RCC 7860 (cell line): ENCODE results near the gene NADSYN1.

Source experiments
- DNase-seq: peaks from one replicate; pipeline ENCODE4 v3.0.0-alpha.2; 2015; ENCODE audit warnings: low spot score
- FAIRE-seq: peaks from 2 replicates; lab custom pipeline; 2012; peaks lifted over from hg19 to GRCh38; lab: Jason Lieb, UNC

The NADSYN1 gene

GRCh38 chr11:71450939-71451338 lies 2.1 kb upstream of the NADSYN1 start:
- no peak for DNase-seq
- no peak for FAIRE-seq

GRCh38 chr11:71451596-71452198 lies 1.3 kb upstream of the NADSYN1 start:
- DNase-seq (no peak), FAIRE-seq (no peak)

- FAIRE-seq (no peak), DNase-seq (no peak)
These were observed 585 bp upstream of the NADSYN1 start for GRCh38 chr11:71452199-71453036.

- FAIRE-seq (no peak), DNase-seq (no peak)
These were observed 908 bp downstream of the NADSYN1 start for GRCh38 chr11:71453918-71454304.

GRCh38 chr11:71454470-71455113 lies 1.6 kb downstream of the NADSYN1 start:
- DNase-seq (no peak), FAIRE-seq (no peak)

GRCh38 chr11:71456294-71456693 lies 3.3 kb downstream of the NADSYN1 start:
- no peak for FAIRE-seq
- no peak for DNase-seq

- DNase-seq (no peak), FAIRE-seq (no peak)
These were observed 3.8 kb downstream of the NADSYN1 start for GRCh38 chr11:71456831-71457230.

GRCh38 chr11:71458146-71459070 lies 5.4 kb downstream of the NADSYN1 start:
- DNase-seq (no peak), FAIRE-seq (no peak)

- FAIRE-seq (no peak), DNase-seq (no peak)
These were observed 6.2 kb downstream of the NADSYN1 start for GRCh38 chr11:71459076-71459766.

- no peak for FAIRE-seq
These were observed 6.8 kb downstream of the NADSYN1 start for GRCh38 chr11:71459767-71460320.

GRCh38 chr11:71461696-71462095 lies 8.7 kb downstream of the NADSYN1 start:
- DNase-seq = no peak
- no peak for FAIRE-seq

More at GRCh38 chr11:71459767-71460320, 6.8 kb downstream of the NADSYN1 start:
- no peak for DNase-seq

- DNase-seq (no peak), FAIRE-seq (no peak)
These were observed 9.7 kb downstream of the NADSYN1 start for GRCh38 chr11:71462726-71463125.

GRCh38 chr11:71463331-71464211 lies 10.6 kb downstream of the NADSYN1 start:
- no peak for DNase-seq

GRCh38 chr11:71465054-71465453 lies 12.1 kb downstream of the NADSYN1 start:
- DNase-seq (no peak), FAIRE-seq (no peak)

More at GRCh38 chr11:71463331-71464211, 10.6 kb downstream of the NADSYN1 start:
- no peak for FAIRE-seq

- FAIRE-seq = no peak
- no peak for DNase-seq
These were observed 13.4 kb downstream of the NADSYN1 start for GRCh38 chr11:71466358-71466757.

GRCh38 chr11:71467164-71467563 lies 14.2 kb downstream of the NADSYN1 start:
- DNase-seq = no peak
- no peak for FAIRE-seq

- FAIRE-seq (no peak), DNase-seq (no peak)
These were observed 17.9 kb downstream of the NADSYN1 start for GRCh38 chr11:71470946-71471345.

- FAIRE-seq = no peak
- no peak for DNase-seq
These were observed 19.4 kb downstream of the NADSYN1 start for GRCh38 chr11:71472357-71472885.
